Left ventricle myocardium inferior (tissue), 1 donor: ENCODE data around the gene SORCS2. TPM values are rescaled to one million over a fixed set of nuclear protein-coding genes. Genes with fewer than 3 reads are reported as not detected.

ENCODE experiments used
- DNase-seq: peaks from one replicate; pipeline ENCODE4 v3.0.0-alpha.2; 2020
- H3K27ac ChIP-seq: fragments of 200-600 bp; replicated peaks from 2 replicates; pipeline ENCODE4 v1.8.0; 2021
- H3K27me3 ChIP-seq: fragments of 200-600 bp; 2 replicates; pipeline ENCODE4 v1.8.0; 2021; ENCODE audit warnings: low read depth
- H3K36me3 ChIP-seq: fragments of 200-600 bp; 2 replicates; pipeline ENCODE4 v1.8.0; 2021
- H3K4me1 ChIP-seq: fragments of 200-600 bp; 2 replicates; pipeline ENCODE4 v1.8.0; 2021
- H3K4me3 ChIP-seq: fragments of 200-600 bp; 2 replicates; pipeline ENCODE4 v1.8.0; 2021; ENCODE audit warnings: mild to moderate bottlenecking, moderate library complexity
- H3K9me3 ChIP-seq: fragments of 200-600 bp; replicated peaks from 2 replicates; pipeline ENCODE4 v1.8.0; 2021
- intact Hi-C: fragments of 100-400 bp; cut with micrococcal nuclease; formaldehyde crosslinking; loops from one replicate; pipeline ENCODE4 v1.11.0; 2022
- total RNA-seq: library from RNA; stranded (reverse); fragmentation: NEBNext Ultra II Directional; extraction: Animal tissue kit (Norgen Biotek cat#: 25700); gene quantifications from one replicate; pipeline ENCODE4 v1.2.1, GENCODE V29; 2021
- TF ChIP-seq, protein P1 (sequence below): fragments of 200-600 bp; IDR thresholded peaks from 2 replicates; pipeline ENCODE4 v1.8.0; 2021; ENCODE audit warnings: antibody characterized with exemption, mild to moderate bottlenecking, borderline replicate concordance
- donor health status: DM: no; HTN: yes; CAD: no; lungs with severe emphysema.

The SORCS2 gene
- total RNA-seq, 1 donor from 2014 or later = 1.2 TPM

DNA sequence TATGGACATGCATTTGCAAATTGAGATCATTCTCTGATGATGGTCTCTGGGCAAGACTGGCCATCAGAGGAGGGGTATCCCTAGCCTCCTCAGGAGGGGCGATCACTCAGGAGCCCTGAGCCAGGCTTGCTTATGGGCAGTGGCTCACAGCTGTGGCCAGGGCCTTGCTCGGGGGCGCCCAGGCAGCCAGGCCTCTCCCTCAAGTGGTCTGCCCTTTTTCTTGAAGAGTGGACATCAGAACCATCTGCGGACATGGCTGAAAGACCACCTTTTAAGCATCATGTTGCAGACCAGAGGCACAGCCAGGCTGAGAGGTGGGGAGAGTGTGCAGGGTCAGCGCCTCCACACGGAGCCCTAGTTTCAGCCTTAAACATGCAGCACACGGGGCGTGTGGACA is 349.1 kb downstream of the SORCS2 start:
- Histone ChIP-seq H3K4me3 (no peak overlapping the region), H3K36me3 (no peaks in the 10 kb centered on the region), H3K4me1 (no peaks in the 10 kb centered on the region), H3K9me3 (peaks cover 4% of the 10 kb centered on the region), H3K27me3 (no peaks in the 10 kb centered on the region), H3K27ac (no peak overlapping the region)
- intact Hi-C loops = no loop called here
- TF ChIP-seq, protein P1, sequence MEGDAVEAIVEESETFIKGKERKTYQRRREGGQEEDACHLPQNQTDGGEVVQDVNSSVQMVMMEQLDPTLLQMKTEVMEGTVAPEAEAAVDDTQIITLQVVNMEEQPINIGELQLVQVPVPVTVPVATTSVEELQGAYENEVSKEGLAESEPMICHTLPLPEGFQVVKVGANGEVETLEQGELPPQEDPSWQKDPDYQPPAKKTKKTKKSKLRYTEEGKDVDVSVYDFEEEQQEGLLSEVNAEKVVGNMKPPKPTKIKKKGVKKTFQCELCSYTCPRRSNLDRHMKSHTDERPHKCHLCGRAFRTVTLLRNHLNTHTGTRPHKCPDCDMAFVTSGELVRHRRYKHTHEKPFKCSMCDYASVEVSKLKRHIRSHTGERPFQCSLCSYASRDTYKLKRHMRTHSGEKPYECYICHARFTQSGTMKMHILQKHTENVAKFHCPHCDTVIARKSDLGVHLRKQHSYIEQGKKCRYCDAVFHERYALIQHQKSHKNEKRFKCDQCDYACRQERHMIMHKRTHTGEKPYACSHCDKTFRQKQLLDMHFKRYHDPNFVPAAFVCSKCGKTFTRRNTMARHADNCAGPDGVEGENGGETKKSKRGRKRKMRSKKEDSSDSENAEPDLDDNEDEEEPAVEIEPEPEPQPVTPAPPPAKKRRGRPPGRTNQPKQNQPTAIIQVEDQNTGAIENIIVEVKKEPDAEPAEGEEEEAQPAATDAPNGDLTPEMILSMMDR = no peak
- no peak for DNase-seq

DNA sequence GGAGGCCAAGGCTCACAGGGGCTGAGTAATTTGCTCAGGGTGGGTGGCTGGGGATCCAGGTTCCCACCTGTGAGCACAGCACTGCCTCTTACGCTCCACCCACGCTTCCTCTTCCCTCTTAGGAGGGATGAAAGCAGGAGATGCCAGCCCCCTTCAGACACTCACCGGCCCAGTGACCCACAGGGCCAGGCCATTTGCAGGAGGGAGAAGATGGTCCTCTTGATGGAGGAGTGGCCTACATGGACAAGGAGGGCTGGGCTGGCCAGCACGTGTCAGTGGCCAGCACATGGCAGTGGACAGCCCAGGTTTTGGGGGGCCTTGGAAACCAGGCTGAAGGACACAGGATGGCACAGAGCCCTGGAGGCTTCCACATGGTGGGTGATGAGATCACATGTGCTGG is 350.4 kb downstream of the SORCS2 start:
- TF ChIP-seq, protein P1 = no peak
- H3K27me3 ChIP-seq = no peaks in the 10 kb centered on the region
- H3K36me3 ChIP-seq = no peaks in the 10 kb centered on the region
- no peak overlapping the region for H3K4me3 ChIP-seq
- H3K4me1 ChIP-seq = no peaks in the 10 kb centered on the region
- no peak overlapping the region for H3K27ac ChIP-seq
- no peak for DNase-seq
- intact Hi-C loops = no loop called here
- peaks cover 4% of the 10 kb centered on the region for H3K9me3 ChIP-seq

DNA sequence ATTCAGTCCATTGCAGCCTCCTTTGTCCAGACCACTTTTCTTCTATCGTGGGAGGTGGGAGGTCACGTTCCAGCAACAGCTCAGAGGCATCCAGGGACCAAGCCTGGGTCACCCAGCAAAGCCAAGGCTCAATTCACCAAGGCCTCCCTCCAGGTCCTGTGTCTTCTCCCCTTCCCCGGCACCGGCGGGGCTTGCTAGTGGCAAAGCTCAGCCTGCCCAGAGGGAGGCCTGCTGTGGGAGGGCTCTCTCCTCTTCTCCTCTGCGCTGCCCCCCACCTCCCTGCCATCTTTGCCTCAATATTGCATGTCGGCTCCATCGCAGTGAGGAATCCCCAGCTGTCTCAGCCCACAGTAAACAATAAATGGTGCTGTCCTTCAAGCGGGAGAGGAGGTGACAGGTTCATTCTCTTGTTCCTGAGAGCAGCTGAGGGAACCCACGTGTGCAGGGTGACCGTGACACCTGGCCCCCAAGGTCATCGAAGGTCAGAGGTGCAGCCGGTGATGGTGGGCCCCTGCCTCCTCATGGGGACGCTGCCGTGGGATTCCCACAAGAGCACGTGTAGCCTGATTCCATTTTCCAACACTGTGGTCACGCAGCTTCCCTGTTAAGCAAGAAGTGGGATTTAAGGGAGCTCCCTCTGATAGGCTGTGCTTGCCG is 353.9 kb downstream of the SORCS2 start:
- no peak for DNase-seq
- no peak overlapping the region for H3K4me3 ChIP-seq
- H3K27me3 ChIP-seq = peaks cover 14% of the 10 kb centered on the region
- TF ChIP-seq, protein P1 = no peak
- intact Hi-C loops = no loop called here
- H3K36me3 ChIP-seq = no peaks in the 10 kb centered on the region
- H3K4me1 ChIP-seq = no peaks in the 10 kb centered on the region
- peaks cover under 1% of the 10 kb centered on the region for H3K9me3 ChIP-seq
- H3K27ac ChIP-seq = no peak overlapping the region

DNA sequence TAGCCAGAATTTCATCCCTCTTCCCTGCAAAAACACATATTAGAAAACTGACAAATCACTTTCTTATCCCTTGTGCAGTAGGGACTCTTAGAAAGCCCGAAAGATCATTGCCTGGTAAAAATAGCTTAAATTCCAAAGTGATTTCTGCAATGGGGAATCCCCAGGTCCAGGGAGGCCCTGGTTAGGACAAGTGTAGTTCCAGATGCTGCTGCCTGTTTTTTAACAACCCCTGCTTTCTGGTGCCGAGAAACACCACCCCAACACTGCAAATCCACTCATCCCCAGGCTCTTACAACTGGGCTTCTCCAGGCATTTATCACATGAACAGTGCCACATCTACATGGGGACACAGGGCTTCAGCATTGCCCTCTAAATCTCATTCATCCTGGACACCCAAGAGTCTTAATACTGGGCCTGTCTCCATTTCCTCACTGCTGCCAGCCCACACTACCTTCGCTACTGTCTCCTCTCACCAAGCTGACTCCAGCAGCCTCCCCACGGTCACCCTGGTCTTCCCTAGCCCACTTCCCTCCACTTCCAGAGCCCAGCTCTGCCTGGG is 354.6 kb downstream of the SORCS2 start:
- Histone ChIP-seq H3K36me3 (no peaks in the 10 kb centered on the region), H3K27me3 (peaks cover 14% of the 10 kb centered on the region), H3K27ac (no peak overlapping the region), H3K9me3 (peaks cover 7% of the 10 kb centered on the region), H3K4me3 (no peak overlapping the region), H3K4me1 (no peaks in the 10 kb centered on the region)
- TF ChIP-seq, protein P1 = no peak
- intact Hi-C loops = no loop called here
- DNase-seq = no peak

DNA sequence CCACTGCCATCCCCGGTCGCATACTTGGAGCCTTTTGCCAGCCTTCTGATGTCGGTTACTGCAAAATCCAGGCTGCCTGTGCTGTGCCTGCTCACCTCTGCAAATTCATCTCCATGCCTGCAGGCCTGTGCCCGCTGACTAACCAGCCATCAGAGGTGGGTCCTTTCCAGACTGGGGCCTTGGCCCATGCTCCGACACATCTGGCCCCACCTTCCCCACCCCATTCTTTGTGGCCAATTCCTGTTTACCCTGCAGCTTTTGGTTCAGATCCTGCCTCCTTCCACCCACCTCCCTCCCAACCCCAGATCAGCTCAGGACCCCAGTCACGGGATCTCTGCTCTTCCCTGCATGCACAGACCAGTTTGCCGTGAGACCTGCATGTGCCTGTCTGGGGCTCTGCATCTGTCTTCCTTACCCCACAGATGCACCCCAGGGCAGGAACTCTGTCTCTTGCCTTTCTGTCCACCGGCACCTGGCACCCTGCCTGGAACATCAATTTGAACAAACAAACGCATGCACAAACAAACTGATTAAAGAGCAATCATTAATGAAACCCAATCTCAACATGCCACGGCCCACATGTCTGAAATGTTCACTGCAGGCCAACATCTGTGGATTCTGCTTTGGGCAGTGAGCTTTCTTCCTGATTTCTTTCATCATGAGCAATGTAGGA is 355.2 kb downstream of the SORCS2 start:
- TF ChIP-seq, protein P1 = no peak
- H3K27ac ChIP-seq = no peak overlapping the region
- no peaks in the 10 kb centered on the region for H3K36me3 ChIP-seq
- intact Hi-C loops = no loop called here
- H3K27me3 ChIP-seq = peaks cover 14% of the 10 kb centered on the region
- no peaks in the 10 kb centered on the region for H3K4me1 ChIP-seq
- H3K4me3 ChIP-seq = no peak overlapping the region
- DNase-seq = no peak
- H3K9me3 ChIP-seq = peaks cover 13% of the 10 kb centered on the region
